K562 (cell line): ENCODE measurements around the gene DEGS2. TPM values are rescaled to one million over a fixed set of nuclear protein-coding genes. Genes with fewer than 3 reads are reported as not detected.

ENCODE experiments used
- BMI1 ChIP-seq: fragments of 150-350 bp; IDR thresholded peaks from 2 replicates; pipeline ENCODE4 v1.6.1; 2014; ENCODE audit warnings: low read length
- ELF4 ChIP-seq: fragments of 450-650 bp; formaldehyde crosslinking; IDR thresholded peaks from 2 replicates; pipeline ENCODE4 v1.4.0; 2022; ENCODE audit warnings: missing genetic modification characterization
- JUNB ChIP-seq: fragments of 450-650 bp; formaldehyde crosslinking; conservative IDR thresholded peaks from 2 replicates; pipeline ENCODE4 v1.4.0; 2020; ENCODE audit warnings: mild to moderate bottlenecking
- MAX ChIP-seq: sonication (generic); formaldehyde crosslinking; IDR thresholded peaks from 2 replicates; pipeline ENCODE4 v1.9.0; 2022; ENCODE audit warnings: mild to moderate bottlenecking, missing genetic modification reagents
- NFATC3 ChIP-seq: fragments of 450-650 bp; IDR thresholded peaks from 2 replicates; pipeline ENCODE4 v1.6.1; 2017; ENCODE audit warnings: mild to moderate bottlenecking
- SPI1 ChIP-seq: IDR thresholded peaks from 2 replicates; pipeline ENCODE4 v1.6.1; 2011; ENCODE audit warnings: low read depth, low read length, control low read depth, borderline replicate concordance
- STAT5A ChIP-seq: IDR thresholded peaks from 2 replicates; pipeline ENCODE4 v1.6.1; 2012; ENCODE audit warnings: low read length, inconsistent platforms, borderline replicate concordance
- TFAP4 ChIP-seq: sonication (generic); formaldehyde crosslinking; IDR thresholded peaks from 2 replicates; pipeline ENCODE4 v1.8.0; 2022; ENCODE audit warnings: missing genetic modification reagents, mild to moderate bottlenecking, moderate library complexity, borderline replicate concordance
- ZNF780A ChIP-seq: fragments of 250-450 bp; sonication (Bioruptor Pico); IDR thresholded peaks from 2 replicates; pipeline ENCODE4 v1.5.0; 2021; ENCODE audit warnings: mild to moderate bottlenecking
- polyA plus RNA-seq, 8 experiments: library from polyadenylated mRNA; depleted of rRNA in 4 of 8; stranded (reverse) in 5 of 8; unstranded in 3 of 8; fragments of >200 nt; fragmentation: Nextera tagmentation in 2 of 8; fragmentation: Illumina TruSeq in 1 of 8; extraction: Ambion mirVana in 2 of 8; extraction: Trizol in 1 of 8; gene quantifications; 2 replicates each; pipeline versions ENCODE4 v1.2.1 to v1.2.3, GENCODE V29; 2011 to 2014; ENCODE audit warnings: inconsistent platforms in 1 of 8, missing spikeins in 1 of 8
- total RNA-seq, 7 experiments: library from RNA; depleted of rRNA in 6 of 7; stranded (reverse); fragments of >200 nt in 6 of 7; fragmentation: Illumina TruSeq in 2 of 7; extraction: Trizol in 2 of 7; gene quantifications; 2 replicates each; pipeline versions ENCODE4 v1.2.1 to v1.2.3, GENCODE V29; 2011 to 2021; ENCODE audit warnings: low replicate concordance in 1 of 7
- TF ChIP-seq, protein P1 (sequence below): sonication (generic); formaldehyde crosslinking; IDR thresholded peaks from 2 replicates; pipeline ENCODE4 v1.8.0; 2022; ENCODE audit warnings: missing genetic modification reagents, mild to moderate bottlenecking, borderline replicate concordance
- TF ChIP-seq, protein P2 (sequence below): IDR thresholded peaks from 2 replicates; pipeline ENCODE4 v1.6.1; 2012; ENCODE audit warnings: low read depth, low read length, improper control_type of control experiment, borderline replicate concordance

Gene DEGS2
- total and polyA plus RNA-seq, 9 of the 15 experiments (the other 6 are each of a cell fraction or from before 2014, with no cell fraction given) = 0.22 to 2.9 (median 0.70) TPM

DNA sequence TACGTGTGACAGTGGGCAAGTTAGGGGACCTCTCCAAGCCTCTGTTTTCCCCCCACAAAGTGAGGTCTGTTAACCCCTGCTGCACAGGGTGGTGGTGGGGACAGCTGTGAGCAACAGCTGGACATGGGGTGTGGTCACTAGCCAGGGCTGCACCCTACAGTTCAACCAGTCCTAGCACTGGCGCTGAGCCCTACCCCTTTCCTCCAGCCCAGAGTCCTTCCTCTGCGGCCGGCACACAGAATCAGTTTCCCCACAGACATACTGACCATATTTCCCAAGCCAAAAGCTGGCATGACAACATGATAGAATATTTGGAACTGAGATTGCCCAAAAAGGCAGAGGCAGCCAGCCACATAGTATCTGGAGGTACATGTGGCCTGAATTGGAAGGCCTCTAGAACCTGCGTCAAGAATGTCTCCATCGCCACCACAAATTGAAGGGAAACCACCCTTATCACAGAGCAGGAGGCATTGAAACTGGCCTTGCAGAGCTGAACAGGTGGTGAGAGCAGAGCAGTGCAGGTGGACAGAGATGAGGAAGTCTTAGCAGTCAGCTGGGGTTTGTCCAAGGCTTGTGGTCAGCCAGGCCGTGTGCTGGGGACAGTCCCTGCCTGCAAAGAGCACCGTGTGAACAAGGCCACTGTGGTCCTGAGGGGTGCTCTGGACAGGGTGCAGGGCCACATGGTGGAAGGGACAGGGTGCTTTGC is 21.2 kb downstream of the DEGS2 start (continued):
- no peak for TF ChIP-seq STAT5A
- TF ChIP-seq SPI1 = peak; percentile 6; the same call in 1 of the 2 replicates
- 0 out of 2 replicates have a peak, but pooled peaks have one; percentile 8 for TF ChIP-seq TFAP4 (CRISPR knock-in tag)
- TF ChIP-seq BMI1 = no peak
- TF ChIP-seq, protein P1, sequence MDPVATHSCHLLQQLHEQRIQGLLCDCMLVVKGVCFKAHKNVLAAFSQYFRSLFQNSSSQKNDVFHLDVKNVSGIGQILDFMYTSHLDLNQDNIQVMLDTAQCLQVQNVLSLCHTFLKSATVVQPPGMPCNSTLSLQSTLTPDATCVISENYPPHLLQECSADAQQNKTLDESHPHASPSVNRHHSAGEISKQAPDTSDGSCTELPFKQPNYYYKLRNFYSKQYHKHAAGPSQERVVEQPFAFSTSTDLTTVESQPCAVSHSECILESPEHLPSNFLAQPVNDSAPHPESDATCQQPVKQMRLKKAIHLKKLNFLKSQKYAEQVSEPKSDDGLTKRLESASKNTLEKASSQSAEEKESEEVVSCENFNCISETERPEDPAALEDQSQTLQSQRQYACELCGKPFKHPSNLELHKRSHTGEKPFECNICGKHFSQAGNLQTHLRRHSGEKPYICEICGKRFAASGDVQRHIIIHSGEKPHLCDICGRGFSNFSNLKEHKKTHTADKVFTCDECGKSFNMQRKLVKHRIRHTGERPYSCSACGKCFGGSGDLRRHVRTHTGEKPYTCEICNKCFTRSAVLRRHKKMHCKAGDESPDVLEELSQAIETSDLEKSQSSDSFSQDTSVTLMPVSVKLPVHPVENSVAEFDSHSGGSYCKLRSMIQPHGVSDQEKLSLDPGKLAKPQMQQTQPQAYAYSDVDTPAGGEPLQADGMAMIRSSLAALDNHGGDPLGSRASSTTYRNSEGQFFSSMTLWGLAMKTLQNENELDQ (CRISPR knock-in tag) = no peak
- no peak for TF ChIP-seq ELF4 (CRISPR knock-in tag)
- TF ChIP-seq NFATC3 = no peak
- no peak for TF ChIP-seq ZNF780A
- TF ChIP-seq JUNB (CRISPR knock-in tag) = no peak
- TF ChIP-seq MAX = peak; percentile 56
- TF ChIP-seq, protein P2, sequence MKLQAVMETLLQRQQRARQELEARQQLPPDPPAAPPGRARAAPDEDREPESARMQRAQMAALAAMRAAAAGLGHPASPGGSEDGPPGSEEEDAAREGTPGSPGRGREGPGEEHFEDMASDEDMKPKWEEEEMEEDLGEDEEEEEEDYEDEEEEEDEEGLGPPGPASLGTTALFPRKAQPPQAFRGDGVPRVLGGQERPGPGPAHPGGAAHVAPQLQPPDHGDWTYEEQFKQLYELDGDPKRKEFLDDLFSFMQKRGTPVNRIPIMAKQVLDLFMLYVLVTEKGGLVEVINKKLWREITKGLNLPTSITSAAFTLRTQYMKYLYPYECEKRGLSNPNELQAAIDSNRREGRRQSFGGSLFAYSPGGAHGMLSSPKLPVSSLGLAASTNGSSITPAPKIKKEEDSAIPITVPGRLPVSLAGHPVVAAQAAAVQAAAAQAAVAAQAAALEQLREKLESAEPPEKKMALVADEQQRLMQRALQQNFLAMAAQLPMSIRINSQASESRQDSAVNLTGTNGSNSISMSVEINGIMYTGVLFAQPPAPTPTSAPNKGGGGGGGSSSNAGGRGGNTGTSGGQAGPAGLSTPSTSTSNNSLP = no peak
